Dedifferentiated amniotic fluid mesenchymal stem cell (primary cell): ENCODE results near the gene SNRPE.
A peak's percentile ranks its signal among the peaks of the same experiment; 100 is the strongest.
"Not testable (repeated sequence)": the region's sequence is repeated elsewhere in the genome, so short reads cannot be mapped to it uniquely, and the experiment has no call there.

Source experiments
- DNase-seq: peaks from one replicate; pipeline ENCODE4 v3.0.0-alpha.2; 2016; ENCODE audit errors: extremely low spot score

SNRPE gene

GRCh38 chr1:203861379-203862184, at the start of gene SNRPE:
SNRPE (plus strand) TSS chr1:203861599; CDS start chr1:203861660, 61 bp downstream.
- DNase-seq, result peak; percentile 98

- no peak for DNase-seq
Measured at GRCh38 chr1:203813581-203814341, 47.6 kb upstream of the SNRPE start.

GRCh38 chr1:203818399-203818798, 43.0 kb upstream of the SNRPE start:
- no peak for DNase-seq

- no peak for DNase-seq
Measured at GRCh38 chr1:203823306-203823705, 38.1 kb upstream of the SNRPE start.

- no peak for DNase-seq
Measured at GRCh38 chr1:203826175-203826574, 35.2 kb upstream of the SNRPE start.

GRCh38 chr1:203828002-203828401, 33.4 kb upstream of the SNRPE start:
- DNase-seq, result no peak

GRCh38 chr1:203828503-203828902, 32.9 kb upstream of the SNRPE start:
- DNase-seq, result no peak

- DNase-seq, result not testable (repeated sequence)
Measured at GRCh38 chr1:203829247-203829646, 32.2 kb upstream of the SNRPE start.

- no peak for DNase-seq
Measured at GRCh38 chr1:203835476-203835875, 25.9 kb upstream of the SNRPE start.

- DNase-seq, result peak; percentile 91
Measured at GRCh38 chr1:203839081-203839480, 22.3 kb upstream of the SNRPE start.

GRCh38 chr1:203840208-203840808, 21.1 kb upstream of the SNRPE start:
- no peak for DNase-seq

- DNase-seq, result no peak
Measured at GRCh38 chr1:203842559-203842876, 18.9 kb upstream of the SNRPE start.

GRCh38 chr1:203843435-203843834, 18.0 kb upstream of the SNRPE start:
- DNase-seq, result no peak

- not testable (repeated sequence) for DNase-seq
Measured at GRCh38 chr1:203853112-203853511, 8.3 kb upstream of the SNRPE start.

- DNase-seq, result peak; percentile 63
Measured at GRCh38 chr1:203858055-203858454, 3.3 kb upstream of the SNRPE start.

GRCh38 chr1:203858975-203859374, 2.4 kb upstream of the SNRPE start:
- no peak for DNase-seq

- DNase-seq, result no peak
Measured at GRCh38 chr1:203860396-203861025, 888 bp upstream of the SNRPE start.

GRCh38 chr1:203867802-203868201, 6.4 kb downstream of the SNRPE start:
- DNase-seq, result no peak

- DNase-seq, result no peak
Measured at GRCh38 chr1:203870245-203870644, 8.8 kb downstream of the SNRPE start.

GRCh38 chr1:203871114-203871880, 9.9 kb downstream of the SNRPE start:
- DNase-seq, result peak; percentile 79

- DNase-seq, result no peak
Measured at GRCh38 chr1:203873094-203873493, 11.7 kb downstream of the SNRPE start.

- DNase-seq, result no peak
Measured at GRCh38 chr1:203878422-203878821, 17.0 kb downstream of the SNRPE start.
